B cell (primary cell): Measurements from ENCODE around the gene FAM3B.

Experiments used
- CTCF ChIP-seq: fragments of 200-600 bp; IDR thresholded peaks from one replicate; pipeline ENCODE4 v1.8.0; 2022; ENCODE audit warnings: antibody characterized with exemption, mild to moderate bottlenecking
- EZH2 ChIP-seq: IDR thresholded peaks from 2 replicates; pipeline ENCODE4 v1.6.1; 2012; ENCODE audit warnings: borderline replicate concordance, low read depth, mild to moderate bottlenecking, moderate library complexity, low read length; ENCODE audit not compliant: insufficient read depth, poor library complexity, severe bottlenecking

GRCh38 chr21:41321211-41321907 lies 4.8 kb downstream of the FAM3B start:
- TF ChIP-seq CTCF: no peak
- TF ChIP-seq EZH2: no peak
